ENCODE data around the gene PAIP2.
A peak's percentile ranks its signal among the peaks of the same experiment; 100 is the strongest.
"Not testable (repeated sequence)": the region's sequence is repeated elsewhere in the genome, so short reads cannot be mapped to it uniquely, and the experiment has no call there.

The PAIP2 gene, protein sequence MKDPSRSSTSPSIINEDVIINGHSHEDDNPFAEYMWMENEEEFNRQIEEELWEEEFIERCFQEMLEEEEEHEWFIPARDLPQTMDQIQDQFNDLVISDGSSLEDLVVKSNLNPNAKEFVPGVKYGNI

DNA sequence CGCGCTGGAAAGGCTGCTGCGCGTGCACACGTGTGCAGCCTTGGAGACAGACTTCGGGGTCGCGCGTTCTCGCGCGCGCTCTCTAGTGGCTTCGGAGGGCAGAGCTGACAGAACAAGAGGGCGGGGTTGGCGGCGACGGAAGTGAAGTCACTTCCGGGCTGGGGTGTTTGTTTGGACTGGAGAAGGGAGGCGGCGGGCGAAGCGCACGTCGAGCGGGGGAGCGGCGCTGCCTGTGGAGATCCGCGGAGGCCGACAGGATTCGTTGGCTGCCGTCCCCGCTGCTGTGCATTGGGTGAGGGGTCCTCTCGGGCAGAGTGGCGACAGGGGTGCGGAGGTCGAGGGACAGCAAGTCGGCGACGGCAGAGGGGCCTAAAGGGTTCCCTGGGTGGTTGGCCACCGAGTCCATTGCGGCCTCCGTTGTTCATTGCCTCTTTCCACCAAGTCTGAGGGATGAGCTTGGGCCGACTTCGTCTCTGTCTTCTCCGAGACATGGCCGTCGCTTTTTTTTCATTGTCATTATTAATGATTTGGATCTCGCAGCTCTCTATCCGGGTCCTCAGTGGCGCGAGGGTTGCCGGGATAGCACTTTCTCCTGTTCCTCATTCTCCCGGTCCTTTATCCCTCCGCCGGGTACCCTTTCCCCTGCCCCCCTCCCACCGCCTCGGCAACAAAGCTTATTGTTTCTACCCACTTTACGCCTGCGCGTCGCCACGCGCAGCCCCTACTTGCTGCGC, at the start of gene PAIP2:
TSS of gene PAIP2 (plus strand) at position 166 of the 734 bp plus-strand sequence. CDS start 21,931 bp downstream, outside the sequence.
- peak; percentile 85 for DNase-seq

DNA sequence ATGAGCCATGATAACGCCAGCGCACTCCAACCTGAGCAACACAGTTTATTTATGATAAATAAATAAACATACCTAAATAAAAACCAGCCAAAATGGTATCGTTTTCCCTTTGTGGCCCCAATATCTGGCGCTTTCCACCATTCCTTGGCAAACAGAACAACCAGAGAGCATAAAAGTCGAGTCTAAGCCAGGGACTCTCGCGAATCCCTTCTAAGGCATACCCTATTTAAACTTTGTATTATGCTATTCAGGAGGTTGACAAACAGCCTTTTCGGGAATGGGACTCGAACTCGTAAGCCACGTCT, 48.5 kb upstream of the PAIP2 start:
- no peak for DNase-seq

DNA sequence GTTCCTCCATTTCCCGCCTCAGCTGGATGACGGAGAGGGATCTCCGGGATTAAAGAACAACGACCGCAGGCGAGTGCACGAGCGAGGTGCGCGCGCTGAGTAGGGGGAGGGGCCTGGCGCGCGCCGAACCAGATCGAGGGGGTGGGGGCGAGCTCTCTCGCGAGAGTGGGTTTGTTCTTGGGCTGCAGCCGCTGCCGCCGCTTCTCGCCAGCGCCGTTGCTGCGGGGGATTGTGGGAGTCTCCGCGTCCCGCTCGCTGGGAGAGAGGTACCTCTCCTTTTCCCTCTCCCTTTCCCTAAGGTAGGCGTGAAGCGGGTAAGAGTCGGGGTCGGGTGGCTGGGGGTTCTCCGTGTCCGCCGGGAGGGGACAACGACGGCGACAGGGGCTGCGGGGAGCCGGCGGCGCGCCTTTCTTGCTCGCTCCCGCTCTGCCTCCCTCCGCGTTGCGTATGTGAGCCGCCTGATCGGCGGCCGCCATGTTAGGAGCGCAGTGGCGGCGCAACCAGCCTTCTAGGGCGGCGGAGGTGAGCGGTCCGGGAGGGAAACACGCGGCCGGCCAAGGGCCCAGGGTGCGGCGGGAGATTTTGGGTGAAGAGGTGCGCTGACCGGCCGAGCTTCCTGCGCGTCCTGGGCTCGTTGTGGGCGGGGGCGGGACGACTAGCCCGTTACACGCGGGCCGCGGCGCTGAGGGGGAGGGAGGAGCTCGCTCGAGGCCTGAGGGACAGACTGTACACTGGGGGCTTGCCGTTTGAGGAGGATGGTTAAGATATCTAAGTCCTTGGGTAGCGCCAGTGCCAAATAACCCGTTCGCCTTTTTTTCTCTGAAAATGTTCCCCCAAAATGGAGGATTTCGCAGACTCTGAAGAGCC, 47.9 kb upstream of the PAIP2 start, which contains the start of gene MATR3:
TSS of gene MATR3 (plus strand) at position 234 of the 867 bp plus-strand sequence. CDS start 13,676 bp downstream, outside the sequence.
- DNase-seq: peak; percentile 83

DNA sequence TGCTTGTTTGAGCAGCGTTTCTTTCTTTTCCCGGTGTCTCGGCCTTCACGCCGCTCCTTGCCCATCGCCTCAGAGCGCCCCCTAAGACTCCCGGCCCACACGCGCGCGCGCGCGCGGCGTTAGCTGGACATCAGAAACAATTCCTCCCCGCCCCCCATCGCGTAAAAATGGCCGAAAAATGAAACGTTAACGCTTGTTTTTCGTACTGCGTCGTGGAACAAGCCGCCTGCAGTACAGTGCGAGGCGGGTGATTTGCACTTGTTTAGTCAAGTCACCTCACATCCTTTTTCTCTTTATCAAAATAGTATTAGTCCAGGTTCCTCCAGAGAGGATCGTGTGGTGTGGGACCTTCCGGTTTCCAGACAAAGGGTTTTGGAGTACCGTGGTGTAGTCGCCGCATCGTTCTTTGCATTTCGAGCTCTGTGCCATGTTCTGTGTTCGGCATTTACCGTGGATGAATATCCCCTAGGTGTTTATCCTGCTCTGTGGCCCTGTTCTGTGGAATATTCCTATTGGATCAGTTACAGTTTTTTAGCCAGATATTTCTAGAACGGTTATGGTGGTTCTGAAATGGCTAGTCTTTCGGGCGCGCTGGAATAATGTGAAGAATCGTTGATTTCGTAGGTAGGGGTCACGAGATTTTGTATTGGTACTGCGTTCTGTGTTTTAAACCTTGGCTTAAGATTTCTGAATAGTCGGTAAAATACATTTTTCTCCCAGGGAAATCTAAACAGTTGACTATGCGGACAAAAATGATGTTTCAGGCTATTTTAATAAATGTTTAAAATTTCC, 47.1 kb upstream of the PAIP2 start:
- DNase-seq: no peak

DNA sequence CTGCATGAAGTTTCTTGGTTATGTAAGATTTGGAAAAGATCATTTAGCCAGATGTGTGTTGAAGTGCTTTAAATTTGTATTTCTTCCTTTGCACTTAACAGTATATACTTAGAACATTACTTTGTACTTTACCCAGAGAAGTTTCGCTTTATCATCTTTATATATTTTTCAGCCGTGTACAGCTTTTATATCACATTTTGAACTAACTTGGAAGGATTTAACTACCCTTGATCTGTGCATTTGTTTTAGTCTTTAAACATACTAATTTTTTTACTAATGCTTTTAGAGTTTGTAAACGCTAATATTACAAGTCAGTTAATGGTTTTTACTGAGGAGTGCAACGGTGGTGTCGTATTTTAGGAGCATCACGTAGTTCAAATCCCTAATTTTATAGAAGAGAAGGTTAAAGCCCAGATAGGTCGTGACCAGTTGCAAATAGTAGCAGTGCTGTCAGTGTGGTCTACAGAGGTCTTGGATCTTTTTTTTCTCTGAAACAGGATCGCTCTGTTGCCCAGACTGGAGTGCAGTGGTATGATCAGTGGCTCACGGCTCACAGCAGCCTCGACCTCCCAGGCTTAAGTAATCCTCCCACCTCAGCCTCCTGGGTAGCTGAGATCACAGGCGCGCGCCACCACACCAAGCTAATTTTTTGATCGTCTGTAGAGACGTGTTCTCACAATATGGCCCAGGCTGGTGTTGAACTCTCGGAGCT, 46.2 kb upstream of the PAIP2 start:
- DNase-seq: no peak

DNA sequence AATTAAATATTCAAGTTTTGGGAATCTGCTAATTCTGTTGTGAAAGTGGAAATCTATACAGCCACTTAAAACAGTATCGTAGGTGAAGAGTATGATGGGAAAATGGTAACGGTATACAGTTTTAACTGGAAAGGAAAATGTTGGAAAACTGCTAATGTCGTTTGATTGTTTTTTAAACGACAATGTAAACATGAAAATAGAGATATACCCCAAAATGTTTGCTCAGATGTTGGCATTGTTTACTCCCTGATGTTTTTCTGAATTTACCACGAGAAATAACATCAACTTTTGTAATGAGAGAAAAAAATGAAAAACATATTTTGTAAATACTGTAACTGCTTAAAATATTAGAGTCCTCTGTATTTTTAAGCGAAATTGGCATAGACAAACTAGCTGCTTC, 45.5 kb upstream of the PAIP2 start:
- no peak for DNase-seq

DNA sequence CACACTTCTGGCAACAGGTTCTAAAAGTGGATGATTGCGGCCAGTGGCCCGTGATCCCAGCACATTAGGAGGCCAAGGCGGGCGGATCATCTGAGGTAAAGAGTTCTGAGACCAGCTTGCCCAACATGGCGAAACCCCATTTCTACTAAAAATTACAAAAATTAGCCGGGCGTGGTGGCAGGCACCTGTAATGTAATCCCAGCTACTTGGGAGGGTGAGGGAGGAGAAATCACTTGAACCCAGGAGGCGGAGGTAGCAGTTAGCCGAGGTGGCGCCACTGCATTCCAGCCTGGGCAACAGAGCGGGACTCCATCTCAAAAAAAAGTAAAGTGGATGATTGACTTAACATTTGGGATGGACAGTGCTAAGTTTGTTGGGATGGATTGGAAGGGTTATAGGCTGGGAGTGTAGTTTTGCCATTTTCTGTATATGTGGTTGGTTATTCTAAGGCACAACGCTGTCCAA, 44.8 kb upstream of the PAIP2 start:
- DNase-seq: no peak

DNA sequence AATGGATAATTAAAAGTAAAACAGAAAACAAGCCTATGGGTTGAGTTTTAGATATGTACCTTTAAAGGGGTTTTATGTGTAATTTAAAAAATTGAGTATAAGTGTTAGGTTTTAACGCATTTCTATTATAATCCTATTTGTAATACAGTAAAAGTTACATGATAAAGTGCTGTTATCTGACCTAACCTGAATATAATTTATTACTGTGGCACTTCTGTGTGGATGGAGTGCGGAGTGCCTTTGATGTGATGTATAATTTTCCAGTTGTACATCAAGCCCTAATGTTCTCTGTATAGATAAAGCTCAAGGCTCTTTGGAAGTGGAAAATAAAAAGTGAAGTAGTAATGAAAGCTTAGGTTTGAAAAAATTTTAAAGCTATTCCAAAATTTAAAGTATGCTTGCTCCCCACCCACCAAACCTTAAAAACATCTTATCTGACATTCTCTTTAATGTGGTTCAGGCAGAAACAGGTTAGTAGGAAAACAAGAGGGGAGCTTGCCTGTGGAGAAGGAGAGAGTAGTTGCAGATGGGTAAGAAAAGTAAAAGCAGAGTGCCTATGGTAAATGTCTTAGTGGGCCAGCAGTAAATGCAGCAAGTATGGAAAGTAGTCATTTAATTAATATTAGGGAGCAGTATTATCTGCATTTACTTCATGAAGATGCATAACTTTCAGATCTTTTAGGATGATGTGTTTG, 44.1 kb upstream of the PAIP2 start:
- no peak for DNase-seq

DNA sequence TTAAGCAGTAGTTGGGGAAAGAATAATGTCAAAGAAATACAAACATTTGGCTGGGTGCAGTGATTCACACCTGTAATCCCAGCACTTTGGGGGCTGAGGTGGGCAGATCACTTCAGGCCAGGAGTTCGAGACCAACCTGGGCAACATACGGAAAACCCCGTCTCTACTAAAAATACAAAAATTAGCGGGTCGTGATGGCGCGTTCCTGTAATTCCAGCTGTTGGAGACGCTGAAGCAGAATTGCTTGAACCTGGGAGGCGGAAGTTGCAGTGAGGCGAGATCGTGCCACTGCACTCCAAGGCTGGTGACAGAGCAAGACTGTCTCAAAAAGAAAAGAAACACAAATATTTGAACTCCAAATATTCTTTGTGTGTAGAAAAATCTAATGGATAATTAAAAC, 43.4 kb upstream of the PAIP2 start:
- DNase-seq: no peak

DNA sequence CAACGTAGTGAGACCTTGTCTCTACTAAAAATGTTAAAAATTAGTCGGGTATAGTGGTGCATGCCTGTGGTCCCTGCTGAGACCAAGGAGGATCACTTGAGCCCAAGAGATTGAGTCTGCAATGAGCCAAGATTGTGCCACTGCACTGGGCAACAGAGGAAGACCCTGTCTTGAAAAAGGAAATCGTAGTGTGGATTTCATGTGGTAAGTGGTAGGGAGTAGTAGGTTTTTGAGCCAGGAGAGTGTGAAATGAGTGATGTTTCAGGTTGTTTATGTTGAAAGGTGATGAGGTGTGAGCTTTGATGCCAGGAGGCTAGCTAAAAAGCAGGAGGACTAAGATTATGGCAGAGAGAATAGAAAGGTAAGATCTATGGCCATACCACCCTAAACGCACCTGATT, 42.2 kb upstream of the PAIP2 start:
- no peak for DNase-seq

DNA sequence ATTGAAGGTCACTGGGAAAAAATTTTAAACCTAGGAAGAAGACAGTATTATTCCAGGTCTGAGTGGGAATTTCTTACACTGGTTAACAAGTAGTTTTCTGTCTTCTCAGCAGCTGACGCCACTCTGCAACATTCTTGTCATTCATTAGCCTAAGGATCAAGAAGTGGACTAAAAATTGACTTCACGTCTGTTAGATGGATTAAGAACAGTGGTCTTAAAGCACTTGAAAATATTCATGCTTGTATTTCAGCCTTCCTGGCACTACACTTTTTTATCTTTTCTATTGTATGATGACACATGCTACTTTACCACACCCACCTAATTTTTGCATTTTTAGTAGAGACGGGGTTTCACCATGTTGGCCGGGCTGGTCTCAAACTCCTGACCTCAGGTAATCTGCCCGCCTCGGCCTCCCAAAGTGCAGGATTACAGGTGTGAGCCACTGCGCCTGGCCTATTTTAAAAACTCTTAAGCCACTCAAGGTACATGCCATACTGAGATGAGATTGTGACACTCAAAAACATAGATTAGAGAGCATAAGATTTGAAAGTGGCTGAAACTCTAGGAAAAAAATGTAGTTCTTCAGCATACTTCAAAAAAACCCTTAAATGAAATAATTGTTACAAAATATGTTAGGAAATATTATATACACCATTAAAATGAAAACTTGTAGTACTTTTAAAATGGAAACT, 39.7 kb upstream of the PAIP2 start:
- no peak for DNase-seq

DNA sequence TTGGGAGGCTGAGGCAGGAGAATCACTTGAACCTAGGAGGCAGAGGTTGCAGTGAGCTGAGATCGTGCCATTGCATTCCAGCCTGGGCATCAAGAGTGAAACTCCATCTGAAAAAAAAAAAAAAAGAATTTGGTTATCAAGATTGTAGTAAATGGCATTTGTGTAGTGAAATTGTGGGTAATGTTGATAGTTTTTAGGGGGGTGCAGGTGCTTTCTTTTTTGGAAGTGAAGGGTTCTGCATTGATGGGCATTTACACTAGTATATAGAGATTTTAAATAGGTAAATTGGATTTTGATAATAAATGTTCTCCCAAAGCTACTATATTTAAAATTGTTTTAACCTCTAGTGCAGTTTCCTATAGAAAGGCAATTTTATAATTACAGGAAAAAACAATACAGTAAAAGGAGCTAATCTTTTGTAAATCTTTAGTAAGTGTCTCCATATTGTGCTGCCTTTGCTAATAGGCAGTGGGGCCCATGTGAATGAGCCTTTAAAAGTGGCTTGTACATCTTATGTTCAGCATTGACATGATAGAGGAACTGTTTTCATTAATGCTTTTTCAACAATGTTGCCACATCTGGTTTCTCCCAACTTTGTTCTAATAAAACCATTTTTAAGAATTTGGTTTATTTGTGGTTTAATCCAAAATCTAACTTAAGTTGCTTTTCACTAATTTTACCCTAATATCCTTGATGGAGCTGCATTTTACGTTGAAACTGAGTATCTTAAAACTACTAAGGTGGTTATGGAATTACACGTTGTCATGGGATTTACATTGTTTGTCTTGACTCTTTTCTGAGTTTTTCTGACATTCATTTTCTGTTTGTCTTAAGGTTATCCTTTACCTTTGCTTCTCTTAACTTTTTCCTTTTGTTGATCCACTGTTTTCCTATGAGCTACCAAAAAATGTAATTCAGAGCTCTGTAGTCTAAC, 37.0 kb upstream of the PAIP2 start:
- no peak for DNase-seq

DNA sequence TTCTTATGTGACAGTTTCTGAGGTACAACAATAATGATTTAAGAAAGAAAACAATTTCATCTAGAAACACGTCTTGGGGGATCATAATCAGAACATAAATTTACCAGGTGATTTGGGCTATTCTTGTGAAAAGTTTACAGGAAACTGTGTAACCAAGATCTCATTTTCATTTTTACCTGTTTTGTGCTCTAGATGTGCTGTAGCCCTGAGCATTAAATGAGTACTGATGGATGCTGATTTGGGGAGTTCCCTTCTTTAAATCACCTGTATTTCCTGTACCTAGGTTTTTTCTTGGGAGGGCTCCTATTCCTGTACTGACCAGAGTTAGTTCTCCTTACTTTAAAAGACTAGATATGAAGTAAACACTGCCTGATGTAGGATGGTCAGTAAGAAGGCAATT, 35.5 kb upstream of the PAIP2 start:
- no peak for DNase-seq

DNA sequence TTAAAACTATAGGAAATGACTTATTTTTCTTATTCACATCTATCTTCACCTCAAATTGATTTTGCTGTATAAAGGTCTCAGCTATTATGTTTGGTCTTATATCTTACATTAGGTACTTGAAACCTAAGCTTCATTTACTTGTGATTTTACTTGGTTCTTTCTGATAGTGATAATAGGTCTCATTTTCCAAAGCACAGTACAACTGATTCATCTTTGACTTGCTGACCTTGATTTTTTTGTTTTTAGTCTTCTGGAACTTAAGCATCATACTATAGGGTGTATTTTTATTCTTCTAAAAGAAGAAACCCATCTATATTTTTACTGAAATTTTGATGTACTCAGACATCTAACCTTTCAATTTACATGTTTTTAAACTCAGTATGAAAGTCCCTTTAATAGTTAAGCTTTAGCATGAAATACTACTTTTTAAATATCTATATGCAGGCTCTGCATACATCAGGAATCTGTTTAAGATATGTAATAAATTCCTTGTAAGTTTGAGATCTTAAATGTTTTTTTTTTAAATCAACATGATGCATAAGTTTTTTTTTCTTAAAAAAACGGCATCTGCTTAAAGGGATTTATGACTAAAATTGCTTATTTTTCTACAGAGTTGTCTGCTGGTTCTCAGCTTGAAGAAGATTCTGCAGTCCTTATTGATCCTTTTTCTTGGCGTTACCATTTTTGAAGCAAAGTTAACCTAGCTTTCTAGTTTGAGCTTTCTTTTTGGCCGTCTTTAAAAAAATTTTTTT, 34.9 kb upstream of the PAIP2 start:
- no peak for DNase-seq

DNA sequence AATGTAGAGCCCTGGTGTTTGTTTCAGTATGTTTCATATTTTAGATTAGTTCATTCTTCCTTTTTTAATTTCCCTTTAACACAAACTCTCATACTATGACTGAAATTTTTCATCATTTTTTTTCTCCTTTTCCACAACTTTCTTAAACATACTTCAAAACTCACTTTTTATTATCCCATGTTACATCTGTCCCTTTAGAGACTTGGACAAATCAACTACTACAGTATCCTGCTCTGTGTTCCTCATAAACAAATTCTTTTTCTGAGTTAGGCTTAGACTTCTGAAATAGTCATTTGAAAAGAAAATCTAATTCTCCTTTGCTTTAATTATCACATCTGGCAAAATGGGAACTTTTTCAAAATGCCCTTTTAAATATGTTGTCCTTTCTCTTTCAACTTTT, 32.9 kb upstream of the PAIP2 start:
- no peak for DNase-seq

DNA sequence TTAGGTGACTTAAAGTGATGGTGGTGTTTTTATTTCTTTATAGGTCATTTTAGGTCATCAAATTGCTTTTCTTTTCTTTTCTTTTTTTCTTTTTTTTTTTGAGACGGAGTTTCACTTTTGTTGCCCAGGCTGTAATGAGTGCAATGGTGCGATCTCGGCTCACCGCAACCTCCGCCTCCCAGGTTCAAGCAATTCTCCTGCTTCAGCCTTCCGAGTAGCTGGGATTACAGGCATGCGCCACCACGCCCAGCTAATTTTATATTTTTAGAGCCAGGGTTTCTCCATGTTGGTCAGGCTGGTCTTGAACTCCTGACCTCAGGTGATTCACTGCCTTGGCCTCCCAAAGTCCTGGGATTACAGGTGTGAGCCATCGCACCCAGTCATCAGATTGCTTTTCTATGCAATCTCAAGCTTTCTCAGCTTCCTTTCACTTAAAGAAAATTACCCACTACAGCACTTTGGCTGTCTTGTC, 30.9 kb upstream of the PAIP2 start:
- not testable (repeated sequence) for DNase-seq

DNA sequence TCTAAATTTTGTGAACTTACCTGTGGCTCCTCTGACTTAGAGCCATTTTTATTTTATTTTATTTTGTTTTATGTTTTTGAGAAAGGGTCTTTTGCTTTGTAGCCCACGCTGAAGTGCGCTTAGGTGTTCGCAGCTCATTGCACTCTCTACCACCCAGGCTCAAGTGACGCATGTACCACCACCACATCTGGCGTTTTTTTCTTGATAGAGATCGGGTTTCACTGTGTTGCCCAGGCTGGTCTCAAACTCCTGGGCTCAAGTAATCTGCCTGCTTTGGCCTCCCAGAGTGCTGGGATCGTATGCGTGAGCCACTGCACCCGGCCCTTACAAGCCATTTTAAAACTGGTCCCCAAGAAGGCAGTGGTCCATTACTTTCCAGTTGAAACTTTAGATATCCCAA, 29.6 kb upstream of the PAIP2 start:
- no peak for DNase-seq

DNA sequence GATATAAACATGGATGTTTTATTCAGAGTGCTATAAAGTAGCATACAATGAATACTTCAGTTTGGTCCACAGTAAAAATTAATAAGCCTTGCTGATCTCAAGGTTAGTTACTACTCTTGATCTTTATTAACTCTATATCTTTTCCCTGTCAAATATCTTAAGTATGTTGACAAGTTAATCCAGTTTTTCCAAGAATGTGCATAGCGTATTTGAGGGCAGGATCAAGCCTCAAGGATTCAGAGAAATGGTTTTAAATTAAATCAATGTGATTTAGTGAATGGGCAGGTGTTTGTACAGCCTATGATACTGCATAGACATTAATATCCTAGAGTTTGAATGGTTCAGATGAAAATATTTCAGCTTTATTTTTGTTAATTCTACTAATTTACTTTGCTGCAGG, 27.4 kb upstream of the PAIP2 start:
- DNase-seq: no peak

DNA sequence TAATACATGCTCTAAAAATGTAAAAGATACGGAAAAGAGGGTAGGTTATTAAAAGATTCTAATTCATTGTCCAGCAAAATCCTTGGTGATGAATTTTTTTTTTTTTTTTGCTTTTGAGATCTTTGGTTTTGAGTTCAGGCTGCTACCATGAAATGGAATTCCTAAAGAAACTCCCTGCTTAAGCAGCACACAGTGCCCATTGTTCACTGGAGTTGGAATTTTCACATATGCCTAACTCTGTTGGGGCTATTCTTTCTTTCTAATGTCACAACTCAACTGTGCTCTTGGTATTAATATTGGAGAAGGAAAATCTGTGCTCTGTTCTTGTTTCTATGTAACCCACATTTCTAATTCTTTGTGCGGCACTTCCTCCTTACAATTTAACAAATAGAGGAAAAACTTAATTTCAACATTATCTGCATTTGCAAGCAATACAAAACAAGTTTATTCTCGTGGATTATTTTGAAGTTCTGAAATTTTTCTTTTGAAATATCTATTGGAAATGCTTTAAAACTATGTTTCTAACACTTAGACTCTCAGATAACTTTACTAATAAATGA, 26.5 kb upstream of the PAIP2 start:
- DNase-seq: no peak

Data from DMS153 (cell line).